Right lobe of liver (tissue), 6 donors: Measurements from ENCODE around the gene ESYT2. TPM values are rescaled to one million over a fixed set of nuclear protein-coding genes. Genes with fewer than 3 reads are reported as not detected.

ENCODE experiments used
- ATAC-seq, 4 donors: fragments of 200-7000 bp; cut with Tn5 transposase; one replicate each; pipeline ENCODE4 v1.9.1; 2020; ENCODE audit warnings: mild to moderate bottlenecking in 4 of 4, moderate library complexity in 4 of 4
- DNase-seq, 3 donors: peaks; one replicate each; pipeline ENCODE4 v3.0.0-alpha.2; 2020
- H3K27ac ChIP-seq, 3 donors: fragments of 200-600 bp; one replicate each; pipeline ENCODE4 v1.8.0; 2022
- H3K27me3 ChIP-seq, 2 donors: fragments of 200-600 bp; one replicate each; pipeline ENCODE4 v1.8.0; 2022
- H3K36me3 ChIP-seq, 4 donors: fragments of 200-600 bp; sonication (generic) in 1 of 4; one replicate each; pipeline versions ENCODE4 v1.5.1 to v1.8.0; 2017 to 2022; ENCODE audit warnings: control low read depth in 1 of 4
- H3K4me1 ChIP-seq, 4 donors: fragments of 200-600 bp; sonication (generic) in 1 of 4; one replicate each; pipeline versions ENCODE4 v1.5.1 to v1.8.0; 2017 to 2022; ENCODE audit warnings: control low read depth in 1 of 4
- H3K4me3 ChIP-seq, 3 donors: fragments of 200-600 bp; one replicate each; pipeline ENCODE4 v1.8.0; 2022
- H3K9me3 ChIP-seq, 4 donors: fragments of 200-600 bp; sonication (generic) in 1 of 4; one replicate each; pipeline versions ENCODE4 v1.5.1 to v1.8.0; 2017 to 2022; ENCODE audit warnings: control low read depth in 1 of 4
- POLR2A ChIP-seq: fragments of 450-650 bp; IDR thresholded peaks from one replicate; pipeline ENCODE4 v1.6.1; 2017; ENCODE audit warnings: antibody characterized with exemption, mild to moderate bottlenecking
- WGBS: methylation state at CpG from one replicate; pipeline ENCODE4 v1.1.6; 2018; ENCODE audit warnings: low coverage, low lambda C conversion rate; ENCODE audit not compliant: insufficient coverage; ENCODE audit errors: missing lambda C conversion rate; 5-methylcytosine and 5-hydroxymethylcytosine counted together
- intact Hi-C, 2 donors: fragments of 100-400 bp; cut with DNase I; formaldehyde crosslinking; loops; one replicate each; pipeline versions ENCODE4 v1.11.2 to v1.14.1; 2022
- total RNA-seq, 6 experiments: library from RNA; depleted of rRNA in 2 of 6; stranded (reverse); fragments of >200 nt in 2 of 6; fragmentation: NEBNext Ultra II Directional in 3 of 6; extraction: Animal tissue kit (Norgen Biotek cat#: 25700) in 3 of 6; gene quantifications; one replicate each; pipeline versions ENCODE4 v1.1.0 to v1.2.4, GENCODE V29; 2016 to 2023
- TF ChIP-seq, protein P1 (sequence below), 4 donors: fragments of 200-600 bp in 3 of 4; fragments of 450-650 bp in 1 of 4; IDR thresholded peaks; one replicate each; pipeline versions ENCODE4 v1.5.1 to v1.8.0; 2016 to 2022; ENCODE audit warnings: antibody characterized with exemption in 4 of 4, mild to moderate bottlenecking in 2 of 4
- donor health status: DM: no; HTN: yes; CAD: no.
- donor health status: DM: no; HTN: no; CAD: no.
- donor health status: DM: no; HTN: no; CAD: no.
- donor health status: DM: no; HTN: yes; CAD: no.
- donor health status: DM: no; HTN: yes; CAD: no.

Gene ESYT2
- total RNA-seq, 6 experiments from 2014 or later: 19.7 to 28.7 (median 24.2) TPM

DNA sequence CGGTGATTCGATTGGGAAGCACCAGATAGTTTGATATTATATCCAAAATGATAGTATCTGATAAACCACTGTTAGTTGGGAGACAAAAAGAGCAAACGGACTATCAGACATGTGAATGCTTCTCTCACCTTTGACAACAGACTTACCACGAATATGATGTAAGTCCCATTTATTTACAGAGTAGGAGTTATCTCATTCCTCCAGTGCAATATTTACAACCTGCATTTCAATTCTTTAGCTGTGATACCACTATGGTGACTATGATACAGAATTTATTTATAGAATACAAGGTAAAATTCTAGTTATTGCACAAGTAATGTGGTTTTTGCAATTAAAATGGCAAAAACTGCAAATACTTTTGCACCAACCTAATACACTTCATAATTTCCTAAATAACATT is 61.6 kb downstream of the ESYT2 start:
- intact Hi-C loops: no loop called here
- peaks cover 0 to 11% (median 3%) of the 10 kb centered on the region in 4 donors for H3K36me3 ChIP-seq
- peak in 1 of 4 donors; percentile 27 for ATAC-seq

DNA sequence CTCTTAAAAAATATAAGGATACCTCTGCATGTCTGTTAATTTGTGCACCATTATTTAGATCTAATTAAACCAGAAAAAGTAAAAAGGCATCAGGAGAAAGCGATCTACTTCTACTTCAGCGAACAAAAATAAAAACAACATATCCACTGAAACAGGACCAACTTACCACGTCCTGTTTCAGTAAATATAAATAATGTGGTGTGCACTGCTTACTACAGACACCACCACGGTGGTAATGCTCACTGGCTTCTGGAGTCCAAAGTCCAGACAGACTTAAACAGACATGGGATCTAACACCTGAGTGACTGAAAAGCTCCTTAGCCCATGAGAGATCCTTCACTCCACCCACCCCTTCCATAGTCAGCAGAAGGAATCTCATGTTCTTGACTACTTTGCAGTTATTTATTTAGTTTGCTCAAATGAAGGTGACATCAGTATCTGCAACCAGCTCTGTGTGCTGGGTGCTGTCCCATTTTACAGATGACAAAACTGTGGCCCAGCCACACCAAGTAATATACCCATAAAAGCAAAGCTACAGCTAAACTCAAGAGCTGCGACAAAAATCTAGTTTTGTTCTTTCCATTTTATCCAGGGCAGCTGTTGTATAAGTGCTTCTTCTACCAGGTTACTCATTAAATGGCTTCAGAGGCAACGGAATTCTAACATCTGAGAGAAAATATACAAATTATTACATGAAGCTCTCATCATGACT is 62.6 kb downstream of the ESYT2 start:
- 77% methylated on average over 6 of the region's 6 CpGs for WGBS
- Histone ChIP-seq H3K4me3 (no peak overlapping the region), H3K9me3 (no peaks in the 10 kb centered on the region), H3K36me3 (peaks cover 0 to 11% (median 3%) of the 10 kb centered on the region in 4 donors), H3K4me1 (no peaks in the 10 kb centered on the region), H3K27me3 (no peaks in the 10 kb centered on the region), H3K27ac (no peak overlapping the region)
- no peak for TF ChIP-seq POLR2A
- TF ChIP-seq, protein P1, sequence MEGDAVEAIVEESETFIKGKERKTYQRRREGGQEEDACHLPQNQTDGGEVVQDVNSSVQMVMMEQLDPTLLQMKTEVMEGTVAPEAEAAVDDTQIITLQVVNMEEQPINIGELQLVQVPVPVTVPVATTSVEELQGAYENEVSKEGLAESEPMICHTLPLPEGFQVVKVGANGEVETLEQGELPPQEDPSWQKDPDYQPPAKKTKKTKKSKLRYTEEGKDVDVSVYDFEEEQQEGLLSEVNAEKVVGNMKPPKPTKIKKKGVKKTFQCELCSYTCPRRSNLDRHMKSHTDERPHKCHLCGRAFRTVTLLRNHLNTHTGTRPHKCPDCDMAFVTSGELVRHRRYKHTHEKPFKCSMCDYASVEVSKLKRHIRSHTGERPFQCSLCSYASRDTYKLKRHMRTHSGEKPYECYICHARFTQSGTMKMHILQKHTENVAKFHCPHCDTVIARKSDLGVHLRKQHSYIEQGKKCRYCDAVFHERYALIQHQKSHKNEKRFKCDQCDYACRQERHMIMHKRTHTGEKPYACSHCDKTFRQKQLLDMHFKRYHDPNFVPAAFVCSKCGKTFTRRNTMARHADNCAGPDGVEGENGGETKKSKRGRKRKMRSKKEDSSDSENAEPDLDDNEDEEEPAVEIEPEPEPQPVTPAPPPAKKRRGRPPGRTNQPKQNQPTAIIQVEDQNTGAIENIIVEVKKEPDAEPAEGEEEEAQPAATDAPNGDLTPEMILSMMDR (IDR thresholded peaks at IDR 0.05): no peak
- ATAC-seq (no peak), DNase-seq (no peak)
- intact Hi-C loops: no loop called here

More for the DNA sequence above, 61.6 kb downstream of the ESYT2 start:
- DNase-seq: no peak
- WGBS: 69% methylated on average over 4 of the region's 4 CpGs
- Histone ChIP-seq H3K27ac (no peak overlapping the region), H3K27me3 (no peaks in the 10 kb centered on the region), H3K4me3 (no peak overlapping the region), H3K9me3 (no peaks in the 10 kb centered on the region), H3K4me1 (no peaks in the 10 kb centered on the region)
- TF ChIP-seq, protein P1 (IDR thresholded peaks at IDR 0.05): no peak
- TF ChIP-seq POLR2A: no peak

DNA sequence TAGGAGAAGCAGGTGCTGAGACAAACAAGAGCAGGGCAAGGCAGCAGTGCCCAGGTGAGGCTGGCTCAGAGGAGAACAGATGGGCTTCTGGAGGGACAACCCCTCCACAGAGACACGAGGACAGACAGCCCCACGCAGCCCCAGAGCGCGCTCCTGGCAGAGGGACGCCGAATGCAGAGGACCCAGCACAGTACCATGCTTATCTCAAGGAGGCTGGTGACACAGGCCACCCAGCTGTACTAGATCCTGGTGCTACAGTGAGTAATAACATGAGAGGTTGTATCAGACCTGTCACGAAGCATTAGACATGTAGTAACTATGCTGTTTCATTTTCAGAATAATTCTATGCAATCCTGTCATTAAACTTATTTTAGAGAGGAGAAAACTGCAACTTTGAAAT is 64.3 kb downstream of the ESYT2 start:
- Histone ChIP-seq H3K27ac (no peak overlapping the region), H3K4me3 (no peak overlapping the region), H3K9me3 (no peaks in the 10 kb centered on the region), H3K27me3 (no peaks in the 10 kb centered on the region), H3K4me1 (no peaks in the 10 kb centered on the region), H3K36me3 (peaks cover 0 to 22% (median 3%) of the 10 kb centered on the region in 4 donors)
- 100% methylated on average over 7 of the region's 7 CpGs for WGBS
- ATAC-seq: no peak
- no peak for DNase-seq
- TF ChIP-seq, protein P1 (IDR thresholded peaks at IDR 0.05): no peak
- TF ChIP-seq POLR2A: no peak
- intact Hi-C loops: no loop called here

DNA sequence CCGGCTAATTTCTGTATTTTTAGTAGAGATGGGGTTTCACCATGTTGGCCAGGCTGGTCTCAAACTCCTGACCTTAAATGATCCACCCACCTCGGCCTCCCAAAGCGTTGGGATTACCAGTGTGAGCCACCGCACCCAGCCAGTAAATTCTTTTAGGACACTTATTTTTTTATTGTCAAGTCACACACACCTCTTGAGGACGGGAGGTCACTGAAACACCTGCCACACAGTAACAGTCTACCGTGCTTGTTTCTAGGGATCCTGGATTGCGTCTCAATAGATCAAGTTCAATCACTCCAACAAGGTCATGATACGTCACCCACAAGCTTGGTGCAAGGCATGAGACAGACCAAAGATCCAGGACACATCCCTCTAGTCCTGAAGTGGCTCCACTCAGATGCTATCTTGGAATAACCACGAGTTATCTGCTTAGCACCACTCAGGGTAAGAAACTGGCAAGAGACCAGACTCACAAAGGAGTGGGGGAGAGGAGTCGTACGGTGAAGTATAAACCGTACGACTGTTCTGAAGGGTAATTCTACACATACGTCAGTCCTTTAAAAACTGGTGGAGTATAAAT is 65.8 kb downstream of the ESYT2 start:
- intact Hi-C loops: no loop called here
- TF ChIP-seq, protein P1 (IDR thresholded peaks at IDR 0.05): no peak
- no peak for TF ChIP-seq POLR2A
- no peak for ATAC-seq
- H3K9me3 ChIP-seq: no peaks in the 10 kb centered on the region
- no peak for DNase-seq
- no peak overlapping the region for H3K27ac ChIP-seq
- H3K4me1 ChIP-seq: no peaks in the 10 kb centered on the region
- no peak overlapping the region for H3K4me3 ChIP-seq
- no peaks in the 10 kb centered on the region for H3K27me3 ChIP-seq
- 97% methylated on average over 14 of the region's 14 CpGs for WGBS
- H3K36me3 ChIP-seq: peaks cover 0 to 36% (median 10%) of the 10 kb centered on the region in 4 donors
